H1 (cell line): ENCODE measurements around the gene SON. TPM values are rescaled to one million over a fixed set of nuclear protein-coding genes. Genes with fewer than 3 reads are reported as not detected.

ENCODE experiments used
- CTBP2 ChIP-seq: IDR thresholded peaks from 2 replicates; pipeline ENCODE4 v1.7.0; 2011; ENCODE audit warnings: borderline replicate concordance, mild to moderate bottlenecking, moderate library complexity, mixed read lengths, low read length; ENCODE audit not compliant: insufficient read depth, insufficient read length
- GTF2F1 ChIP-seq: IDR thresholded peaks from 2 replicates; pipeline ENCODE4 v1.6.1; 2012; ENCODE audit warnings: low read depth, low read length, improper control_type of control experiment, borderline replicate concordance
- polyA plus RNA-seq, 7 experiments: library from polyadenylated mRNA; depleted of rRNA in 3 of 7; stranded (reverse) in 5 of 7; unstranded in 2 of 7; fragments of >200 nt in 5 of 7; fragments of 200-250 nt in 2 of 7; gene quantifications; 1 replicate in 5 of 7; 2 replicates in 1 of 7; 4 replicates in 1 of 7; pipeline versions ENCODE4 v1.2.1 to v1.2.3, GENCODE V29; 2011 to 2013; ENCODE audit warnings: missing spikeins in 2 of 7, mixed read lengths in 2 of 7
- total RNA-seq: library from RNA; stranded (reverse); fragmentation: NEBNext Ultra II Directional; extraction: Animal tissue kit (Norgen Biotek cat#: 25700); gene quantifications from 2 replicates; pipeline ENCODE4 v1.2.1, GENCODE V29; 2021
- TF ChIP-seq, protein P1 (sequence below): fragments of 300-600 bp; sonication (generic); IDR thresholded peaks from 2 replicates; pipeline ENCODE4 v1.7.1; 2012; ENCODE audit warnings: low read length, moderate library complexity, mild to moderate bottlenecking, inconsistent platforms; ENCODE audit not compliant: insufficient replicate concordance
- TF ChIP-seq, protein P2 (sequence below), 3 experiments: IDR thresholded peaks; 1 replicate in 2 of 3; 2 replicates in 1 of 3; pipeline versions ENCODE4 v1.5.1 to v1.6.1; 2011; ENCODE audit warnings: low read length in 3 of 3, mild to moderate bottlenecking in 3 of 3, inconsistent platforms in 2 of 3, low read depth in 1 of 3, moderate library complexity in 1 of 3; ENCODE audit not compliant: insufficient read depth in 1 of 3; ENCODE audit errors: control extremely low read depth in 1 of 3

Gene SON
- total and polyA plus RNA-seq, 2 of the 8 experiments (the other 6 are each of a cell fraction or from before 2014, with no cell fraction given), result 122 to 274 TPM

DNA sequence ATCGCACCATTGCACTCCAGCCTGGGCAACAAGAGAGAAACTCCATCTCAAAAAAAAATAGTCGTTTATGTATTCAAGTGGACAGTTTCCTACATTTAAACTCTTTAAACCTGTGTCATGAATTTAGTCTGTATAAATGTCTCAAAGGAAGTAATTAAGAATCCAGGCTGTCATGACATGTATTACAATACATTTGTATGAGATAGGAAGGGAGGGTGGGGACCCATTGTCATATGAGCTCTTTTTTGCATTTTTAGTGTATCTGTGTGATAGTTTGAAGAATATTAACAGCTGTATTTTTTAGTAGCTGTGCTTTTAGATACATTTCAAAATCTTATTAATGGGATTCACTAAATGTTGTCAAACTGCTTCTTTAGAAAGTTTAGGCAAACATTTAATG, 25.6 kb downstream of the SON start (continued):
- TF ChIP-seq, protein P1, sequence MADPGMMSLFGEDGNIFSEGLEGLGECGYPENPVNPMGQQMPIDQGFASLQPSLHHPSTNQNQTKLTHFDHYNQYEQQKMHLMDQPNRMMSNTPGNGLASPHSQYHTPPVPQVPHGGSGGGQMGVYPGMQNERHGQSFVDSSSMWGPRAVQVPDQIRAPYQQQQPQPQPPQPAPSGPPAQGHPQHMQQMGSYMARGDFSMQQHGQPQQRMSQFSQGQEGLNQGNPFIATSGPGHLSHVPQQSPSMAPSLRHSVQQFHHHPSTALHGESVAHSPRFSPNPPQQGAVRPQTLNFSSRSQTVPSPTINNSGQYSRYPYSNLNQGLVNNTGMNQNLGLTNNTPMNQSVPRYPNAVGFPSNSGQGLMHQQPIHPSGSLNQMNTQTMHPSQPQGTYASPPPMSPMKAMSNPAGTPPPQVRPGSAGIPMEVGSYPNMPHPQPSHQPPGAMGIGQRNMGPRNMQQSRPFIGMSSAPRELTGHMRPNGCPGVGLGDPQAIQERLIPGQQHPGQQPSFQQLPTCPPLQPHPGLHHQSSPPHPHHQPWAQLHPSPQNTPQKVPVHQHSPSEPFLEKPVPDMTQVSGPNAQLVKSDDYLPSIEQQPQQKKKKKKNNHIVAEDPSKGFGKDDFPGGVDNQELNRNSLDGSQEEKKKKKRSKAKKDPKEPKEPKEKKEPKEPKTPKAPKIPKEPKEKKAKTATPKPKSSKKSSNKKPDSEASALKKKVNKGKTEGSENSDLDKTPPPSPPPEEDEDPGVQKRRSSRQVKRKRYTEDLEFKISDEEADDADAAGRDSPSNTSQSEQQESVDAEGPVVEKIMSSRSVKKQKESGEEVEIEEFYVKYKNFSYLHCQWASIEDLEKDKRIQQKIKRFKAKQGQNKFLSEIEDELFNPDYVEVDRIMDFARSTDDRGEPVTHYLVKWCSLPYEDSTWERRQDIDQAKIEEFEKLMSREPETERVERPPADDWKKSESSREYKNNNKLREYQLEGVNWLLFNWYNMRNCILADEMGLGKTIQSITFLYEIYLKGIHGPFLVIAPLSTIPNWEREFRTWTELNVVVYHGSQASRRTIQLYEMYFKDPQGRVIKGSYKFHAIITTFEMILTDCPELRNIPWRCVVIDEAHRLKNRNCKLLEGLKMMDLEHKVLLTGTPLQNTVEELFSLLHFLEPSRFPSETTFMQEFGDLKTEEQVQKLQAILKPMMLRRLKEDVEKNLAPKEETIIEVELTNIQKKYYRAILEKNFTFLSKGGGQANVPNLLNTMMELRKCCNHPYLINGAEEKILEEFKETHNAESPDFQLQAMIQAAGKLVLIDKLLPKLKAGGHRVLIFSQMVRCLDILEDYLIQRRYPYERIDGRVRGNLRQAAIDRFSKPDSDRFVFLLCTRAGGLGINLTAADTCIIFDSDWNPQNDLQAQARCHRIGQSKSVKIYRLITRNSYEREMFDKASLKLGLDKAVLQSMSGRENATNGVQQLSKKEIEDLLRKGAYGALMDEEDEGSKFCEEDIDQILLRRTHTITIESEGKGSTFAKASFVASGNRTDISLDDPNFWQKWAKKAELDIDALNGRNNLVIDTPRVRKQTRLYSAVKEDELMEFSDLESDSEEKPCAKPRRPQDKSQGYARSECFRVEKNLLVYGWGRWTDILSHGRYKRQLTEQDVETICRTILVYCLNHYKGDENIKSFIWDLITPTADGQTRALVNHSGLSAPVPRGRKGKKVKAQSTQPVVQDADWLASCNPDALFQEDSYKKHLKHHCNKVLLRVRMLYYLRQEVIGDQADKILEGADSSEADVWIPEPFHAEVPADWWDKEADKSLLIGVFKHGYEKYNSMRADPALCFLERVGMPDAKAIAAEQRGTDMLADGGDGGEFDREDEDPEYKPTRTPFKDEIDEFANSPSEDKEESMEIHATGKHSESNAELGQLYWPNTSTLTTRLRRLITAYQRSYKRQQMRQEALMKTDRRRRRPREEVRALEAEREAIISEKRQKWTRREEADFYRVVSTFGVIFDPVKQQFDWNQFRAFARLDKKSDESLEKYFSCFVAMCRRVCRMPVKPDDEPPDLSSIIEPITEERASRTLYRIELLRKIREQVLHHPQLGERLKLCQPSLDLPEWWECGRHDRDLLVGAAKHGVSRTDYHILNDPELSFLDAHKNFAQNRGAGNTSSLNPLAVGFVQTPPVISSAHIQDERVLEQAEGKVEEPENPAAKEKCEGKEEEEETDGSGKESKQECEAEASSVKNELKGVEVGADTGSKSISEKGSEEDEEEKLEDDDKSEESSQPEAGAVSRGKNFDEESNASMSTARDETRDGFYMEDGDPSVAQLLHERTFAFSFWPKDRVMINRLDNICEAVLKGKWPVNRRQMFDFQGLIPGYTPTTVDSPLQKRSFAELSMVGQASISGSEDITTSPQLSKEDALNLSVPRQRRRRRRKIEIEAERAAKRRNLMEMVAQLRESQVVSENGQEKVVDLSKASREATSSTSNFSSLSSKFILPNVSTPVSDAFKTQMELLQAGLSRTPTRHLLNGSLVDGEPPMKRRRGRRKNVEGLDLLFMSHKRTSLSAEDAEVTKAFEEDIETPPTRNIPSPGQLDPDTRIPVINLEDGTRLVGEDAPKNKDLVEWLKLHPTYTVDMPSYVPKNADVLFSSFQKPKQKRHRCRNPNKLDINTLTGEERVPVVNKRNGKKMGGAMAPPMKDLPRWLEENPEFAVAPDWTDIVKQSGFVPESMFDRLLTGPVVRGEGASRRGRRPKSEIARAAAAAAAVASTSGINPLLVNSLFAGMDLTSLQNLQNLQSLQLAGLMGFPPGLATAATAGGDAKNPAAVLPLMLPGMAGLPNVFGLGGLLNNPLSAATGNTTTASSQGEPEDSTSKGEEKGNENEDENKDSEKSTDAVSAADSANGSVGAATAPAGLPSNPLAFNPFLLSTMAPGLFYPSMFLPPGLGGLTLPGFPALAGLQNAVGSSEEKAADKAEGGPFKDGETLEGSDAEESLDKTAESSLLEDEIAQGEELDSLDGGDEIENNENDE, result no peak
- TF ChIP-seq CTBP2 (no peak), GTF2F1 (no peak)
- TF ChIP-seq, protein P2, sequence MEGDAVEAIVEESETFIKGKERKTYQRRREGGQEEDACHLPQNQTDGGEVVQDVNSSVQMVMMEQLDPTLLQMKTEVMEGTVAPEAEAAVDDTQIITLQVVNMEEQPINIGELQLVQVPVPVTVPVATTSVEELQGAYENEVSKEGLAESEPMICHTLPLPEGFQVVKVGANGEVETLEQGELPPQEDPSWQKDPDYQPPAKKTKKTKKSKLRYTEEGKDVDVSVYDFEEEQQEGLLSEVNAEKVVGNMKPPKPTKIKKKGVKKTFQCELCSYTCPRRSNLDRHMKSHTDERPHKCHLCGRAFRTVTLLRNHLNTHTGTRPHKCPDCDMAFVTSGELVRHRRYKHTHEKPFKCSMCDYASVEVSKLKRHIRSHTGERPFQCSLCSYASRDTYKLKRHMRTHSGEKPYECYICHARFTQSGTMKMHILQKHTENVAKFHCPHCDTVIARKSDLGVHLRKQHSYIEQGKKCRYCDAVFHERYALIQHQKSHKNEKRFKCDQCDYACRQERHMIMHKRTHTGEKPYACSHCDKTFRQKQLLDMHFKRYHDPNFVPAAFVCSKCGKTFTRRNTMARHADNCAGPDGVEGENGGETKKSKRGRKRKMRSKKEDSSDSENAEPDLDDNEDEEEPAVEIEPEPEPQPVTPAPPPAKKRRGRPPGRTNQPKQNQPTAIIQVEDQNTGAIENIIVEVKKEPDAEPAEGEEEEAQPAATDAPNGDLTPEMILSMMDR (IDR thresholded peaks at IDR 0.05; ENCODE audit: control extremely low read depth in 1 of 3, insufficient read depth in 1 of 3, low read depth in 1 of 3, low read length in 3 of 3), result no peak
